Testis (tissue), 3 donors: ENCODE results near the gene GPR89B. TPM values are rescaled to one million over a fixed set of nuclear protein-coding genes. Genes with fewer than 3 reads are reported as not detected.

Experiments used
- DNase-seq: peaks from one replicate; pipeline ENCODE4 v3.0.0-alpha.2; 2019
- H3K27ac ChIP-seq, 2 donors: fragments of 200-600 bp; sonication (generic); one replicate each; pipeline ENCODE4 v1.5.1; 2019
- H3K27me3 ChIP-seq: fragments of 200-600 bp; sonication (generic); one replicate; pipeline ENCODE4 v1.5.1; 2019
- H3K36me3 ChIP-seq: fragments of 200-600 bp; sonication (generic); one replicate; pipeline ENCODE4 v1.5.1; 2017; ENCODE audit warnings: low read depth; ENCODE audit errors: missing control alignments
- H3K4me1 ChIP-seq: fragments of 200-600 bp; sonication (generic); one replicate; pipeline ENCODE4 v1.5.1; 2019
- H3K4me3 ChIP-seq, 2 donors: fragments of 200-600 bp; sonication (generic); one replicate each; pipeline ENCODE4 v1.5.1; 2017 to 2019
- H3K9me3 ChIP-seq: fragments of 200-600 bp; sonication (generic); one replicate; pipeline ENCODE4 v1.5.1; 2017
- POLR2A ChIP-seq: fragments of 450-650 bp; IDR thresholded peaks from one replicate; pipeline ENCODE4 v1.6.1; 2017; ENCODE audit warnings: antibody characterized with exemption, mild to moderate bottlenecking, moderate library complexity
- WGBS, 2 donors: methylation state at CpG; one replicate each; pipeline ENCODE4 v1.1.5; 2018; 5-methylcytosine and 5-hydroxymethylcytosine counted together
- intact Hi-C: fragments of 100-400 bp; cut with DNase I; formaldehyde crosslinking; loops from one replicate; pipeline ENCODE4 v1.15.1; 2023; ENCODE audit warnings: low total_unique reads
- polyA plus RNA-seq: library from polyadenylated mRNA; stranded (reverse); fragments of 350-450 nt; fragmentation: Illumina TruSeq; extraction: RNeasy Lipid Tissue Mini Kit (QIAGEN cat#74804); gene quantifications from one replicate; pipeline ENCODE4 v1.2.3, GENCODE V29; 2014; ENCODE audit warnings: low read depth, low replicate concordance; ENCODE audit not compliant: insufficient read depth
- total RNA-seq, 2 donors: library from RNA; depleted of rRNA; stranded (reverse); fragments of >200 nt; gene quantifications; one replicate each; pipeline ENCODE4 v1.2.3, GENCODE V29; 2016
- TF ChIP-seq, protein P1 (sequence below), 3 experiments: fragments of 450-650 bp in 2 of 3; fragments of 200-600 bp in 1 of 3; sonication (generic) in 1 of 3; IDR thresholded peaks; one replicate each; pipeline ENCODE4 v1.5.1; 2016 to 2019; ENCODE audit warnings: antibody characterized with exemption in 3 of 3, mild to moderate bottlenecking in 2 of 3, moderate library complexity in 1 of 3

Gene GPR89B
- total and polyA plus RNA-seq, 3 donors from 2014 or later, result 24.6 to 32.8 (median 24.7) TPM

DNA sequence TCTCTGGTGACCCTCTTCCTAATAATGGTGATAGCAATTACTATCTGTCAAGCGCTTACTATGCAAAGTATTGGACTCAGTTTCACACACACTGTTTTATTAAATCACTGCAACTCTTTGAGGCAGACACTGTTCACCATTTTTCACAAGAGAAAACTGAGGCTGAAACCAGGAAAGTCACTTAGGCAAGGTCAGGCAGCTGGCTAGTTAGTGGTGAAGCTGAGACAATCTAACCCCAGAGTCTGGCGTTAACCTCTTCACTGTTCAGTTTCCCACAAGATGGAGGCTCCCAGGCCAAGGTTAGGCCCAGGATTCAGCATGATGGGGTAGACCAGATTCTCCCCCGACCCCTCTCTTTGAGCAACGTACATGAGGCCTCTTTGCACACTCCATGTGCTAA, 30.4 kb upstream of the GPR89B start:
- H3K4me3 ChIP-seq, result no peak overlapping the region
- WGBS, 2 donors, result 84 to 90% methylated on average over 4 of the region's 4 CpGs
- no peak overlapping the region for H3K27ac ChIP-seq
- H3K4me1 ChIP-seq, result no peaks in the 10 kb centered on the region
- TF ChIP-seq, protein P1, sequence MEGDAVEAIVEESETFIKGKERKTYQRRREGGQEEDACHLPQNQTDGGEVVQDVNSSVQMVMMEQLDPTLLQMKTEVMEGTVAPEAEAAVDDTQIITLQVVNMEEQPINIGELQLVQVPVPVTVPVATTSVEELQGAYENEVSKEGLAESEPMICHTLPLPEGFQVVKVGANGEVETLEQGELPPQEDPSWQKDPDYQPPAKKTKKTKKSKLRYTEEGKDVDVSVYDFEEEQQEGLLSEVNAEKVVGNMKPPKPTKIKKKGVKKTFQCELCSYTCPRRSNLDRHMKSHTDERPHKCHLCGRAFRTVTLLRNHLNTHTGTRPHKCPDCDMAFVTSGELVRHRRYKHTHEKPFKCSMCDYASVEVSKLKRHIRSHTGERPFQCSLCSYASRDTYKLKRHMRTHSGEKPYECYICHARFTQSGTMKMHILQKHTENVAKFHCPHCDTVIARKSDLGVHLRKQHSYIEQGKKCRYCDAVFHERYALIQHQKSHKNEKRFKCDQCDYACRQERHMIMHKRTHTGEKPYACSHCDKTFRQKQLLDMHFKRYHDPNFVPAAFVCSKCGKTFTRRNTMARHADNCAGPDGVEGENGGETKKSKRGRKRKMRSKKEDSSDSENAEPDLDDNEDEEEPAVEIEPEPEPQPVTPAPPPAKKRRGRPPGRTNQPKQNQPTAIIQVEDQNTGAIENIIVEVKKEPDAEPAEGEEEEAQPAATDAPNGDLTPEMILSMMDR (IDR thresholded peaks at IDR 0.05), result no peak
- TF ChIP-seq POLR2A, result no peak
- no peaks in the 10 kb centered on the region for H3K27me3 ChIP-seq
- H3K36me3 ChIP-seq, result no peaks in the 10 kb centered on the region
- no peak for DNase-seq
- intact Hi-C loops, result no loop called here
- no peaks in the 10 kb centered on the region for H3K9me3 ChIP-seq

DNA sequence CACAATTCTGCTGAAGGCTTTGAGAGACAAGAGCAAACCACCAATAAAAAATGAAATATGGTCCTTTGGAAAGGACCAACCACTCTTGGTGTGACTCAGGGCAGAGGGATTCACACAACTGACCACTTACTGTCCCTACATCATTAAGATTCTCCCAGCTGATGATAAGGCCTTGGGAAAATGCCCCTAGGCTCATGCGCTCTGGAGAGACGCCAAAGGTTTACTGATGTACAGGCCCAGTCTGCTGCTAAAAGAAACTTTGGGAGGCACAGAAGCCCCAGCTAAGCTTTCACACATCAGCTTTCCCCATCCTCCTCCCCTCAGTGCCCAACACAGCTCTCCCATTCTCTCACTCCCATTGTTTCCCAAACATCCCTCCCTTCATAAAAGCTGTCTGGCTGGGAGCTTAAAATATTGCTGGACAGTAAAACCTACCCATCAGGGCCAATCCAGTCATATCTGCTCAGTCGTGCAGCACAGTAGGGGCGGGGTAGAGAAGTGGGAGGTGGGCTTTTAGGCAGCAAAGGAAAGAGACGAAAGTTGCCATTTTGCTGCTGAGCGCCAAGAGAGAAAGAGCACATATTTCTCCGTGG, 25.9 kb upstream of the GPR89B start, which contains the start of gene GJA8:
TSS of gene GJA8 (plus strand) at position 543 of the 593 bp plus-strand sequence. CDS start 5,161 bp downstream, outside the sequence.
- Histone ChIP-seq H3K9me3 (no peaks in the 10 kb centered on the region), H3K27ac (no peak within 1 kb of the TSS), H3K27me3 (no peaks in the 10 kb centered on the region), H3K4me1 (no peaks in the 10 kb centered on the region), H3K4me3 (no peak within 1 kb of the TSS), H3K36me3 (no peaks in the 10 kb centered on the region)
- intact Hi-C loops, result no loop called here
- no peak for DNase-seq
- WGBS, 2 donors, result 70 to 80% methylated on average over 7 of the region's 7 CpGs
- no peak for TF ChIP-seq POLR2A
- TF ChIP-seq, protein P1 (IDR thresholded peaks at IDR 0.05), result no peak

DNA sequence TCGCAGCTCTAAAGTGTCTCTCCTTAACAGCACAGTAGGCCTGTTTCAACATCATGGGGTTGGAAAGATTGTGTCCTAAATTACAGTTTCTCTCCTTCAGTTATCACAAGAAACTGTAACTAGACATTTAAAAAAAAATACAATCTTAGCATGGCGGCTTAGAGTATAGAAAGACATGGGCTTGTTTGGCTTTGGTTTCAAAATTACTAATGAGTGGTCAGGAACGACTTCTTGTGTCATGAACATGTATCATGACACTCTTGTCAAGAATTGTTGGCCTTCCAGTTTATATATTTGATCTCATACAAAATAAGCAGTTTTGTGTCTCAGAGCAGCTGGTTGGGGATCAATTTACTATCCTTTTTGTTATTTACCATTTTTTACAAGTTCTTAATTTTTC, 23.5 kb upstream of the GPR89B start:
- Histone ChIP-seq H3K27ac (no peak overlapping the region), H3K4me3 (no peak overlapping the region), H3K36me3 (no peaks in the 10 kb centered on the region), H3K9me3 (no peaks in the 10 kb centered on the region), H3K27me3 (no peaks in the 10 kb centered on the region), H3K4me1 (no peaks in the 10 kb centered on the region)
- no peak for DNase-seq
- no peak for TF ChIP-seq POLR2A
- TF ChIP-seq, protein P1 (IDR thresholded peaks at IDR 0.05), result no peak
- WGBS, 2 donors, result 86 to 94% methylated on average over 3 of the region's 3 CpGs
- intact Hi-C loops, result no loop called here

- no peak for DNase-seq
- Histone ChIP-seq H3K27ac (no peak overlapping the region), H3K4me3 (peak overlapping the region; percentile 24 to 42), H3K27me3 (no peaks in the 10 kb centered on the region), H3K9me3 (no peaks in the 10 kb centered on the region), H3K36me3 (no peaks in the 10 kb centered on the region), H3K4me1 (no peaks in the 10 kb centered on the region)
- TF ChIP-seq POLR2A, result no peak
- TF ChIP-seq, protein P1 (IDR thresholded peaks at IDR 0.05), result no peak
- WGBS, 2 donors, result 68 to 82% methylated on average over 27 to 44 of the region's 44 CpGs
- intact Hi-C loops, result no loop called here
Observed at GRCh38 chr1:147907786-147908509, 20.3 kb upstream of the GPR89B start.
